HepG2 (cell line): ENCODE data around the gene TP53AIP1. TPM values are rescaled to one million over a fixed set of nuclear protein-coding genes. Genes with fewer than 3 reads are reported as not detected.

Experiments used
- ATAC-seq: fragments of 200-7000 bp; cut with Tn5 transposase; 3 replicates; pipeline ENCODE4 v1.9.1; 2020; ENCODE audit warnings: mild to moderate bottlenecking, moderate library complexity
- BruUV-seq: library from RNA; stranded (reverse); fragments of 400-500 nt; replicated peaks from 2 replicates; lab custom pipeline; 2021; lab: Mats Ljungman, UMichigan
- CTCF ChIA-PET: fragments of 300-600 bp; formaldehyde crosslinking; extraction: SDS; loops from one replicate; lab custom pipeline; 2021; ENCODE audit warnings: low total read pairs, inconsistent platforms, low intra/inter-chr PET ratio; lab: Yijun Ruan, JAX
- POLR2A ChIA-PET: fragments of 350-600 bp; sonication (Branson Sonifier 250); formaldehyde crosslinking; loops from one replicate; lab custom pipeline; 2020; ENCODE audit warnings: antibody characterized with exemption, inconsistent platforms; lab: Yijun Ruan, JAX
- DNase-seq: peaks from one replicate; pipeline ENCODE4 v3.0.0-alpha.2; 2015; ENCODE audit warnings: low spot score
- FAIRE-seq: peaks from 3 replicates; lab custom pipeline; 2011; peaks lifted over from hg19 to GRCh38; lab: Jason Lieb, UNC
- H2AFZ ChIP-seq: one replicate; pipeline ENCODE4 v1.6.1; 2011; ENCODE audit warnings: low read length, inconsistent platforms
- H3K27ac ChIP-seq: fragments of 300-600 bp; 3 replicates; pipeline ENCODE4 v1.8.0; 2011; ENCODE audit warnings: mixed run types, mild to moderate bottlenecking, mixed read lengths, low read length, inconsistent platforms; ENCODE audit not compliant: insufficient read depth; ENCODE audit errors: extremely low read length
- H3K27me3 ChIP-seq, 2 experiments: fragments of 200-600 bp in 1 of 2; 2 replicates in 1 of 2; 3 replicates in 1 of 2; pipeline versions ENCODE4 v1.6.0 to v1.8.0; 2011; ENCODE audit warnings: low read length in 2 of 2, mild to moderate bottlenecking in 2 of 2, moderate library complexity in 2 of 2, inconsistent platforms in 1 of 2; ENCODE audit not compliant: insufficient read depth in 2 of 2, control insufficient read depth in 1 of 2
- H3K36me3 ChIP-seq, 2 experiments: fragments of 200-600 bp in 1 of 2; replicated peaks in 1 of 2; 2 replicates in 1 of 2; 3 replicates in 1 of 2; pipeline versions ENCODE4 v1.5.1 to v1.8.0; 2011; ENCODE audit warnings: low read length in 2 of 2, inconsistent platforms in 1 of 2; ENCODE audit not compliant: insufficient read depth in 2 of 2, control insufficient read depth in 1 of 2
- H3K4me1 ChIP-seq: 2 replicates; pipeline ENCODE4 v1.5.1; 2012; ENCODE audit warnings: low read length, inconsistent platforms; ENCODE audit not compliant: insufficient read depth
- H3K4me2 ChIP-seq: 2 replicates; pipeline ENCODE4 v1.6.0; 2011; ENCODE audit warnings: low read depth, low read length, inconsistent platforms
- H3K4me3 ChIP-seq, 3 experiments: fragments of 200-600 bp in 1 of 3; sonication (generic), shearing (Covaris generic) in 1 of 3; replicated peaks in 1 of 3; 2 replicates each; pipeline ENCODE4 v1.5.1; 2011 to 2016; ENCODE audit warnings: low read length in 3 of 3, inconsistent platforms in 2 of 3, low read depth in 2 of 3, mild to moderate bottlenecking in 2 of 3, control low read depth in 1 of 3, mixed read lengths in 1 of 3; ENCODE audit not compliant: insufficient read depth in 1 of 3
- H3K79me2 ChIP-seq: one replicate; pipeline ENCODE4 v1.6.1; 2011; ENCODE audit warnings: low read length, inconsistent platforms; ENCODE audit not compliant: insufficient read depth
- H3K9ac ChIP-seq: 2 replicates; pipeline ENCODE4 v1.6.0; 2011; ENCODE audit warnings: mild to moderate bottlenecking, low read depth, low read length, inconsistent platforms; ENCODE audit not compliant: insufficient read depth
- H3K9me3 ChIP-seq: 2 replicates; pipeline ENCODE4 v1.5.1; 2012; ENCODE audit warnings: mild to moderate bottlenecking, low read length
- H4K20me1 ChIP-seq: 2 replicates; pipeline ENCODE4 v1.6.0; 2011; ENCODE audit warnings: inconsistent platforms, mild to moderate bottlenecking, low read length, moderate library complexity; ENCODE audit not compliant: insufficient read depth
- ATF4 ChIP-seq, 2 experiments: fragments of 450-650 bp in 1 of 2; sonication (generic) in 1 of 2; formaldehyde crosslinking; IDR thresholded peaks; 2 replicates each; pipeline versions ENCODE4 v1.5.0 to v1.8.0; 2020 to 2022; ENCODE audit warnings: mild to moderate bottlenecking in 1 of 2, missing genetic modification reagents in 1 of 2
- CEBPB ChIP-seq: IDR thresholded peaks from 2 replicates; pipeline ENCODE4 v1.6.1; 2011; ENCODE audit warnings: low read depth, low read length, improper control_type of control experiment, borderline replicate concordance
- CEBPG ChIP-seq: IDR thresholded peaks from 2 replicates; pipeline ENCODE4 v1.6.1; 2016
- GATAD1 ChIP-seq: IDR thresholded peaks from 2 replicates; pipeline ENCODE4 v1.6.1; 2016; ENCODE audit warnings: missing genetic modification reagents, missing compliant biosample characterization
- HOXD1 ChIP-seq: sonication (generic); formaldehyde crosslinking; IDR thresholded peaks from 2 replicates; pipeline ENCODE4 v1.5.0; 2020; ENCODE audit warnings: missing genetic modification reagents
- MYC ChIP-seq: sonication (generic); formaldehyde crosslinking; IDR thresholded peaks from 2 replicates; pipeline ENCODE4 v1.9.0; 2021; ENCODE audit warnings: missing genetic modification reagents, borderline replicate concordance
- NR0B2 ChIP-seq: sonication (generic); formaldehyde crosslinking; IDR thresholded peaks from 2 replicates; pipeline ENCODE4 v1.4.0; 2020; ENCODE audit warnings: mild to moderate bottlenecking, missing genetic modification reagents
- RBFOX2 ChIP-seq: fragments of 200-400 bp; formaldehyde crosslinking; IDR thresholded peaks from 2 replicates; pipeline ENCODE4 v1.6.1; 2017; ENCODE audit warnings: low read depth, mild to moderate bottlenecking, low read length
- XBP1 ChIP-seq: sonication (generic); formaldehyde crosslinking; IDR thresholded peaks from 2 replicates; pipeline ENCODE4 v1.5.0; 2020; ENCODE audit warnings: missing genetic modification reagents
- ZNF513 ChIP-seq: sonication (generic); formaldehyde crosslinking; conservative IDR thresholded peaks from 2 replicates; pipeline ENCODE4 v1.5.0; 2020; ENCODE audit warnings: missing genetic modification reagents
- ZNF619 ChIP-seq: sonication (generic); formaldehyde crosslinking; IDR thresholded peaks from 2 replicates; pipeline ENCODE4 v1.4.0; 2020; ENCODE audit warnings: mild to moderate bottlenecking, missing genetic modification reagents
- WGBS: methylation state at CpG from one replicate; pipeline ENCODE4 v1.1.6; 2017; ENCODE audit warnings: low lambda C conversion rate; 5-methylcytosine and 5-hydroxymethylcytosine counted together
- in situ Hi-C: cut with HindIII; loops from 2 replicates; pipeline ENCODE4 v1.10.0; 2017; ENCODE audit warnings: low pct_unique_long_range_greater_than_20kb; ENCODE audit not compliant: extremely low pct_ligation_motif_present
- intact Hi-C: fragments of 100-400 bp; cut with micrococcal nuclease; formaldehyde crosslinking; loops from one replicate; pipeline ENCODE4 v1.10.0; 2022; ENCODE audit not compliant: unreplicated experiment
- polyA plus RNA-seq, 8 experiments: library from polyadenylated mRNA; depleted of rRNA in 3 of 8; stranded (reverse) in 7 of 8; unstranded in 1 of 8; fragments of >200 nt; fragmentation: Illumina TruSeq in 4 of 8; extraction: Trizol in 4 of 8; gene quantifications; 2 replicates each; pipeline versions ENCODE4 v1.2.1 to v1.2.3, GENCODE V29; 2011 to 2016; ENCODE audit warnings: low read depth in 4 of 8, missing spikeins in 1 of 8, mixed read lengths in 1 of 8; ENCODE audit not compliant: insufficient read depth in 1 of 8
- total RNA-seq, 5 experiments: library from RNA; depleted of rRNA; stranded (reverse); fragments of >200 nt; fragmentation: Illumina TruSeq; extraction: Trizol; gene quantifications; 2 replicates each; pipeline ENCODE4 v1.2.3, GENCODE V29; 2016; ENCODE audit warnings: low read depth in 1 of 5
- TF ChIP-seq, protein P1 (sequence below): sonication (generic); formaldehyde crosslinking; IDR thresholded peaks from 2 replicates; pipeline ENCODE4 v1.8.1; 2022; ENCODE audit warnings: mild to moderate bottlenecking, missing genetic modification reagents
- TF ChIP-seq, protein P2 (sequence below): sonication (generic); formaldehyde crosslinking; IDR thresholded peaks from 2 replicates; pipeline ENCODE4 v1.5.1; 2020; ENCODE audit warnings: missing genetic modification reagents, mild to moderate bottlenecking, borderline replicate concordance

The TP53AIP1 gene
- total and polyA plus RNA-seq, 2 of the 13 experiments (the other 11 are each of a cell fraction or from before 2014, with no cell fraction given): 0.11 TPM; not detected in 1

GRCh38 chr11:128893578-128894285 lies 48.9 kb downstream of the TP53AIP1 start (continued):
- no peak for TF ChIP-seq ZNF513 (CRISPR knock-in tag)
- no peak for TF ChIP-seq GATAD1
- TF ChIP-seq RBFOX2: no peak
- TF ChIP-seq HOXD1 (CRISPR knock-in tag): no peak
- TF ChIP-seq ZNF619 (CRISPR knock-in tag): no peak
- TF ChIP-seq, protein P1, sequence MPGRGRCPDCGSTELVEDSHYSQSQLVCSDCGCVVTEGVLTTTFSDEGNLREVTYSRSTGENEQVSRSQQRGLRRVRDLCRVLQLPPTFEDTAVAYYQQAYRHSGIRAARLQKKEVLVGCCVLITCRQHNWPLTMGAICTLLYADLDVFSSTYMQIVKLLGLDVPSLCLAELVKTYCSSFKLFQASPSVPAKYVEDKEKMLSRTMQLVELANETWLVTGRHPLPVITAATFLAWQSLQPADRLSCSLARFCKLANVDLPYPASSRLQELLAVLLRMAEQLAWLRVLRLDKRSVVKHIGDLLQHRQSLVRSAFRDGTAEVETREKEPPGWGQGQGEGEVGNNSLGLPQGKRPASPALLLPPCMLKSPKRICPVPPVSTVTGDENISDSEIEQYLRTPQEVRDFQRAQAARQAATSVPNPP (CRISPR knock-in tag): no peak
- no peak for TF ChIP-seq NR0B2

DNA sequence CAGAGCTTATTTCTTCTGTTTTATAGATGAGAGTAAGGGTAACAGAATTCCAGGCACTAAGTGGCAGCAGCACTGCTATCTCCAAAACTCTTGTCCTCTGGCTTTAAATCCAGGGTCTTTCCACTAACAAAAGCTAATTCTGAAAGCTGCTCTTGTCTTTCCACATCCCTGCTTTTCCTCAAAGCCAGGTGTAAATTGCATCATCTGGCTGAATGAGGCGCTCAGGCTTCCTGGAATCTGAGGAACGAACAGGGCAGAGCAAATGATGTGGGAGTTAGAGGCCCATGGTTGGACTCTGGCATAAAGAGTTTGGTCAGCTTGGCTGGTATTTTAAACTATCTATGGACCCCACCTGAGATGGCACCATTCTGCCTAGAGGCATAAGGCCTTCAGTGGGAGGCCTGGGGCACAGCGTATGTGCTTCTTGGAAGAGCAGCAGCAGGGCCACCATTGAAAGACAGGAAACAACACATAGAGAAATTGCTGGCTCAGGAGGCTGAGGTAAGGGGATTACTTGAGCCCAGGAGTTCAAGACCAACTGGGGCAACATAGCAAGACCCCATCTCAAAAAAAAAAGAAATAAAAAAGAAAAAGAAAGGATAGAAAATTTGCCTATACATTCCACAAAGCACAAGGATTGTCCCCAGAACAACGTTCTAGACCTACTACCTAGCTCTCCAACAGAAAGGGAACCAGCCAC lies 49.7 kb downstream of the TP53AIP1 start:
- peaks cover 10 to 54% of the 10 kb centered on the region in 2 experiments for H3K27me3 ChIP-seq
- intact Hi-C loops: no loop called here
- no peaks in the 10 kb centered on the region for H3K79me2 ChIP-seq
- H3K27ac ChIP-seq: no peak overlapping the region
- no peak for FAIRE-seq
- no peaks in the 10 kb centered on the region for H3K9me3 ChIP-seq
- H4K20me1 ChIP-seq: no peaks in the 10 kb centered on the region
- CTCF ChIA-PET: no interaction called here
- 18% methylated on average over 4 of the region's 4 CpGs for WGBS
- in situ Hi-C loops: loop anchor here (25.0 kb wide), 1 partner anchor 794 kb away; no protein-coding TSS in a partner anchor
- TF ChIP-seq XBP1 (CRISPR knock-in tag) (no peak), MYC (CRISPR knock-in tag) (no peak), CEBPG (peak; percentile 44; the same call in 1 of the 2 replicates), ATF4 (CRISPR knock-in tag; IDR thresholded peaks at IDR 0.05) (peak in 1 of 2 experiments; percentile 74; a peak in 2 of 4 replicates), CEBPB (peak; percentile 51; the same call in 1 of the 2 replicates)
- TF ChIP-seq, protein P2, sequence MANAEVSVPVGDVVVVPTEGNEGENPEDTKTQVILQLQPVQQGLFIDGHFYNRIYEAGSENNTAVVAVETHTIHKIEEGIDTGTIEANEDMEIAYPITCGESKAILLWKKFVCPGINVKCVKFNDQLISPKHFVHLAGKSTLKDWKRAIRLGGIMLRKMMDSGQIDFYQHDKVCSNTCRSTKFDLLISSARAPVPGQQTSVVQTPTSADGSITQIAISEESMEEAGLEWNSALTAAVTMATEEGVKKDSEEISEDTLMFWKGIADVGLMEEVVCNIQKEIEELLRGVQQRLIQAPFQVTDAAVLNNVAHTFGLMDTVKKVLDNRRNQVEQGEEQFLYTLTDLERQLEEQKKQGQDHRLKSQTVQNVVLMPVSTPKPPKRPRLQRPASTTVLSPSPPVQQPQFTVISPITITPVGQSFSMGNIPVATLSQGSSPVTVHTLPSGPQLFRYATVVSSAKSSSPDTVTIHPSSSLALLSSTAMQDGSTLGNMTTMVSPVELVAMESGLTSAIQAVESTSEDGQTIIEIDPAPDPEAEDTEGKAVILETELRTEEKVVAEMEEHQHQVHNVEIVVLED (CRISPR knock-in tag): no peak
- POLR2A ChIA-PET: no interaction called here
- no peak overlapping the region for H3K4me2 ChIP-seq
- no peak for DNase-seq
- peaks cover 24% of the 10 kb centered on the region for H3K4me1 ChIP-seq
- no peak overlapping the region for H2AFZ ChIP-seq
- no peak for ATAC-seq
- no peak overlapping the region for H3K9ac ChIP-seq
- BruUV-seq: no TSS peak
- no peak overlapping the region for H3K4me3 ChIP-seq
- no peaks in the 10 kb centered on the region for H3K36me3 ChIP-seq
